Brain pericyte (primary cell): ENCODE results near the gene ANO3.
"Not testable (repeated sequence)": the region's sequence is repeated elsewhere in the genome, so short reads cannot be mapped to it uniquely, and the experiment has no call there.

Experiments used
- DNase-seq: peaks from one replicate; pipeline ENCODE4 v3.0.0-alpha.2; 2012; ENCODE audit warnings: low read depth, low spot score

The ANO3 gene

DNA sequence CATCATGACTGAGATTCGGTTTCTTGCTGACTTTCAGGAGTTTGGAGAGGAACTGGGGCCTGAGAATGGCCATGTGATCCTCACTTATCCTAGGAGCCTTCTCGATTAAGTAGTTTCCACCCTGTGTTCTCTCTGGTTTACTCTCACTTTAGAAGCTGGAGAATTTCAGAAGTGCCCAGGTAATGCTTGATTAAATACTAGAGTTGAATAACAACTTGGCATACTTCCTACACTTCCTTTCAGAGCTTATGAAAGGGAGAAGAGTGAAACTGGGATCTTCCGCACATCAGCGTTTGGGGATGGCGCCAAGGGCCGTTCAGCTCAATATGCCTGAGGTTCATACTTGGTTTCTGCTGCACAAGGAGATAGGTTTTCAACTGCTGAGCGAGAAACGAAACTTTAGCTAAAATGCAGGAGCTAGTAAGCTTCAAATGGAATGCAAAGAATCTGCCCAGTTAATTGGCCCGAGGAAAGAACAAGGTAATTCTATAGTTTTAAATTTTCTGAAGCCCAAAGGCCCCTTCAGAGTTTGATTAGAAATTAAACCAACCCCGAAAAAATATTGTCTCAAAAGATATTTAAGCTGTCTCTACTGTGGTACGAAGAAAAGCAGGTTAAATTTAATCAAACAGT, 241.0 kb downstream of the ANO3 start:
- no peak for DNase-seq

DNA sequence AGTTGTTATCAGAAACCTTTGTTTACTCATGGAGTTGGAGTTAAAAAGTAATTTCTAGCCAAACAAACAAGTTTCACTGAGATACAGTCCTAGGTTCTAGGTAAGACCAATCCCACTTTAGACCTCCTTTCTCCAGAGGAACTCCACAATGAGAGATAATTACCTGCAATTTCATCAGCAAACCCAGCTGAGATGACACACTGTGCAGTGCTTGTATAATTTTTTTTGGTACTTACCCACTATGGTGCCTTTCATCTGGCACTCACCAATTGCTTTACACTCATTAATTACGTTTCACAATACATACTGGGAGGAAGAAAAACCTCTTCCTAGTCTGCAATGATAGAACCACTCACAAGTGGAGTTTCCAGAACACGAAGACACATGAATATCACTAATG, 242.0 kb downstream of the ANO3 start:
- no peak for DNase-seq

DNA sequence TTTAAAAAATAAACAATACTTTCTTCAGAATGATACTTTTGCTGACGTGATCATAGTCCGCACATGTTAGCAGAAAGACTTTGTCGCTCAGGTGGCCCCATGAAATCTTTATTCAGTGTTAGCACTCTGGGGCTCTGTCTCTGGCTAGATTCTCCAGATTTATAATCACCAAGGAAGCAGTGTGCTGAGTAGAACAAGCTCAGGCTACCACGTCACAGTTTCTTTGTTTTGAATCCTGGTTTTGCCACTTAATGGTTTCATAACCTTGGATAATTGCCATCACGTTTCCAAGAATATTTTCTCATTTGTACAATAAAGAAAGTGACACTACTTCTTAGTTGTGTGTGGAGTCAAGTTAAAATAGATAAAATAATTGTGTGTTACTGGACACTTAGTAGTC, 244.0 kb downstream of the ANO3 start:
- no peak for DNase-seq

DNA sequence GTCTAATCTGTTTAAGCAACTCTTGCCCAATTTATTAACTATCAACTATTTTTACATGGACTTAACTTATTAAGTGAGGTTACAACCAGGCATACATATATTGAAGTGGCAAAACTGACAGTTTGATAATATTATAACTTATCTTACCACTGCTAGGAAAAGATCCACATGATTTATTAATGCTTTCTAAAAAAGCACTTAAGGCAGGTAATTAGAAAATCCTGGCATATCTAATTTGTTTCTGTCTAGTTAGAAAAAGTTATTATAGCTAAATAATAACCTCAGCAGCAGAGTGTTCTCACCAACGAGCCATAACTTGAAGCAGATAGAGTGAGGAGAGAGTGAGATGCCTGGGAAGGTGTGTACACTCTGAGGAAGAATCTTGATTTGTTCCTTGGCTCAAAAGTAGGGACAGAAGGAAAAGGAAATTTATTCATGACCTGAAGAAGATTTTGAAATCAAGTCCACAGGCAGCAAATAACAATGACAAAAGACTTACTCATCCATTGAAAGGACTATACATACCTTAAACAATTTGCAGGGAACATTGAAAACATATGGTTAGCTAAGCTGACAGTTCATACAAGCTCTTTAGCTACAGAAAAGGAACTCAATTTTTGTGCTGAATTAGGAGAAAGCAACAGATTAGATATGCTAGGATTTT, 247.2 kb downstream of the ANO3 start:
- DNase-seq, result no peak

DNA sequence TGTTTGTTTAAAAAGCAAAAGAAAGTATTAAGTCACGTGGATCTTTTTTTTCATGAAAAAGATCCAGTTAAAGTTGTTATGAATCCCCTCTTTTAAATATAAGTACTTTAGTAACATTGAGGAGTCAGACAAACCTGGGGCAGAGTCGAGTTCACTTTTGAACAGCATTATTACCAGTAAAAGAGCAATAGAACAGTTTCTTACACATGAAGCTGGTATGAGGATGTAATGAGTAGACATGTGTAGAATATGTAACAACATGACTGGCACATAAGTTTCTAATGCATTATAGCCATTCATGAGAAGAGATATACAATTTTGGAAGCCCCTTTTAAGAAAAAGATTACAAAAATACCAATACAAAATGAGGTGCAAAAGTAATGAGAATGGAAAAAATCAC, 247.8 kb downstream of the ANO3 start:
- no peak for DNase-seq

DNA sequence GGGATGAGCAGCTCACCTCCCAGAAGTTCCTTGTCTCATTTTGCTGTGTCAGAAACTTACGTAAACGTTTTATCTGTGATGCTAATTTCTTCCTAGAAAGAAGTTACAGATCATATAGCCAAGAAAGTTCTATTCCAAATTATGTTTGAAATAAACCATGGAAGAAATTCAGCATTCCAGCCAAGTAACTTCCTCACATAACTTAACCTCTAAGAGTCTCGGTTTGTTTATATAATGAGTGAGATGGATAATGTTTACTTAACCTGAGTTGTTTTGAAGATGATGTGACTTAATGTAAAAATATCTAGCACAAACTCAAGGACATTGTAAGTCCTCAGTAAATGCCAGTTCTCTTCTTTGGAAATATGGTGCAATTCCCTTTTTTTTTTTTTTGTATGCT, 249.0 kb downstream of the ANO3 start:
- DNase-seq, result no peak

DNA sequence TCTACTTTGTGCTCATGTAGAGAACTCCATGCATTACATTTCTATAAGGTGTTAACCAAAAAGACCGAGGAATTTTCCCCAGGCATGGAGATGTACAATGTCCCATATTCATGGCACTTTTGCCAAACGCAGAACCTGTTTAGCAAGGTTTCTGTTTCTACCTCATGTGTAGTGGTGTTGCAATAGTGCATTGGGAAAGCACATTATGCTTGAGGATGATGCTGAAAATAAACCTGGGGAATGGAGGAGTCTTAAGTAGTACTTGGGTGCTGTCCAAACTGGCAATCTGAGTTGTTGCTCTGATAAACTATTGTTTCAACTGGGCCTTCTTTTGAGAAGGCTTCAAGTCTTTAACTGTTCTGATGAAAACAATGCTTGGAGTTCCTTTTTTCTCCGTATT, 251.6 kb downstream of the ANO3 start:
- no peak for DNase-seq

DNA sequence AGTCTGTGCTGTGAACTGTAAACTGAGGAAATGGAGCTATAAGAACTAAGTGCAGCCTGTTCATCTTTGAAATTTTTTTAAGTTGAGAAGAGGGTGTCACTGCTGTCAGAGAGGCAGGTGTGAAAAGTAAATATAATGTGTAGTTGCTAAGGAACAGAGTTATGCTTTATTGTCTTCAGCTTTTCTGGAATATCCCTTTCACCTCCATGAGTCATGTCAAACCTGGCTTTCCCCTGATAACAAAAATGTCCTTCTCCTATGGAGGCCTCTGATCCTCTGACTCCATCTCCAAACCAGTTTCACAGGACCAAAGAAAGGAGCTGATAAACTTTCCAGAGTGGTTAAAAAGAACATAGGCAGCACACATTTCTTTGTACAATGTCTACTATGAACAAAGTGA, 252.9 kb downstream of the ANO3 start:
- no peak for DNase-seq

DNA sequence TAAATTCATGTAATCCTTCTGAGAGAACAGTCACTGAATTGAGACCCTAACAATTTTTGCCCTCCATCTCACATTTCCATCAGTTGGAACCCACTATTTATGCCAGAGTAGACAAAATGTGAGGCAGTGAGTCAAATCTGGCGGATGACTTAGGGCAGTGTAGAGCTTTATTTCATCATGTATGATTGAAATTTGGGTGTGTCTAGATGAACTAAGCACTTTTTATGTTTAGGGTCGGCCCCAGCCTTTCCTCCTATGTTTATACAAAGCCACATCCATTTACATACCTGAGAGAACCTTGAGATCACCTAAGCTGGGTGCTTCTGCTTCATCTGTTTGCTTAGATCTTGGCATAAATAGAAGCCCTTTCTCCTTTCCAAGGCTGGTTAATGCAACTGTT, 255.1 kb downstream of the ANO3 start:
- no peak for DNase-seq

DNA sequence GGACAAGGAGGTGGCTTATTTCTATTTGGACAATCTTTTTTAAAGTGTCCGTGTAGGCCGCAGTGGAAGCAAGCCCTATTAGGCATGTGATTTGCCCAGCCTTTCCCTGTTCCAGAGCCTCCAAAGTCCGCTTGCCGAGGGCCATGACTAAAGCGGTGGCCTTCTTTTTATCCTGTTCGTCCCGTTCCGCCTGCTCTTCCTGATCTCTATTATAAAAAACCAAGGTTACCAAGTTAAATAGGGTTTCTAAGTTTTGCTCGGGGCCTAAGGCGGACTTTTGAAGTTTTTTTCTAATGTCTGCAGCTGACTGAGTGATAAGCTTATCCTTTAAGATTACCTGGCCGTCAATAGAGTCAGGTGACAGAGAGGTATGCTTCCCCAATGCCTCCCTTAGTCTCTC, 261.8 kb downstream of the ANO3 start:
- no peak for DNase-seq

DNA sequence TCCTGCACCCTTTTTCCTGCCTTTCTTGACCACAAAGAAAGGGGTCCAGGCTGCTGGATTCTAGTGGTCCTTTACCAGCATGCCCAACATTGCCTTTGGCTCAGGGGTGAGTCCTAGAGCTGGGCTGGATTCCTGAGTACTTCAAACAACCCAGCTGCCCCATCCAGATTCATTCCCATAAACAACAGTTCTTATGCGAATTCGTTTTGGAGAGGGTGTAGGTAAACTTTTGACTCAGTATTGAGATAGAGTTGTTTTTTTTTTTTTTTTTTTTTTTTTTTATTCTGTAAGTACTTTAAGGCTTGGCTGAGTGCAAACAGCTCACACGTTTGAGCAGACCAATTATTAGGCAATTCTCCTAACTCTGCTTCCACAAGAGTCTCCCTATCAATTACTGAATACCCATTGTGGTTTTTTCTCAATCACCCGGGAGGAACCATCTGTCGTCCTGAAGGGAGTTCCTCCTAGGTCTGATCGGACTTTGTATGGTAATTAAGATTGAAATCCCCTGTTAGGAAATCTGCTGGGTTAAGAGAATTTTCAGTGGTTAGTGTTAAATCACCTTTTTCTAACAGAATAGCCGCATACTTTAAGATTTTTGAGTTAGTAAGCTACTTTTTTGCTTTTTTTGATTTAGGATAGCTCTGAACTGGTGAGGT, 263.4 kb downstream of the ANO3 start:
- not testable (repeated sequence) for DNase-seq

DNA sequence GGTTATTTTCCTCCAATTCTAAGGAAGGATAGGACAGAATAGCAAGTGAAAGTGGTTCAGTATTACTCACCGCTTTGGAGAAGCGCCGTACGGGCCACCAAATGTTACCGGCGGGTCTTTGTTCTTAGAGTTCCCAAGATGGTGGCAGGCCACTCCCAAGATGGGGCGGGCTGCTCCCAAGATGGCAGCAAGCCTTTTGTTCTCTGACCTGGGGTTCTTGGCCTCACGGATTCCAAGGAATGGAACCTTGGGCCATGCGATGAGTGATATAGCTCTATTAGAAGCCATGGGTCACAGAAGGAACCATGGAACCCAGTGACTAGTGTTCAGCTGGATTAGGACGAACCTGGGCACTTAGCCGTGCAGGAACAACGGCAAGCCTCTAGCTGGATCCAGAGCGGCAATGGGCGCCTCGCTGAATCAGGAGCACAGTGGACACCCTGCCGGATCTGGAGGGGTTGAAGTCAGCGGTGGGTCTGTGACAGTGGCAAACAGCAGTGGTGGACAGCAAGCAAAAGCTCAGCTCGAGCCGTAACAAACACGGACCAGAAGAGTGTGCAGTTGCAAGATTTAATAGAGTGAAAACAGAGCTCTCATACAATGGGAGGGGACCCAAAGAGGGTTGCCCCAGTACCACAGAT, 265.2 kb downstream of the ANO3 start:
- not testable (repeated sequence) for DNase-seq

DNA sequence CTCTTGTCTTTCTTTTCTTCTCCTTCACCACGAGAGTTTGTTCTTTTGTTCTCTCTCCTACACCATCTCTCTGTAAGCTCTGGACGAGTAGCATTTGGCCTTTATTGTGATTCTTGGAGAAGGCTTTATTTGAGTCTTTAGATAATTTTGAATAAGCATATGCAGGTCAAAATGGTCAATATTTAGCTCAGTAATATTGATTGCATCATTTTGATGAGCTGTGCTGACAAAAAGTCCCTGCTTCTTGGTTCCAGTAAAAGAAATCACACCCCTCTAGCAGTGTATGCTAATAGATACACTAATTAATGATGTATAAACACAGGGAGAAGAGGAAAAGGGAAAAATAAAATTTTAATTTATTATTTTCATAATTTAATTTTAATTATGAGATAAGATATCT, 266.0 kb downstream of the ANO3 start:
- no peak for DNase-seq

DNA sequence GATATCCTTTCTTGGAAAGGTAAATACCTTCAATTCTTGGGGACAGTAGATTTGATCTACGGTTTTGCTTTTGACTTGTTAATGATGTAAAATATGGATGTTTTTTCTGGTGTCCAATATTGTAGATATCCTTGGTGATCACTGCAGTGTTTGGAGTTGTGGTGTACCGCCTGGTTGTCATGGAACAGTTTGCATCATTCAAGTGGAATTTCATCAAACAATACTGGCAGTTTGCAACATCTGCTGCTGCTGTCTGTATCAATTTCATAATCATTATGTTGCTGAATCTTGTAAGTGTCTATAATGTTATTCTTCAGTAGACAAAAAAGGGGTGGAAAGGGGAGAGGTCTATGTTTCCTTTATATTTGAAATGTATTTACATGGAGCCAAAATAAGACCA, 267.5 kb downstream of the ANO3 start:
- peak; percentile 30 for DNase-seq

DNA sequence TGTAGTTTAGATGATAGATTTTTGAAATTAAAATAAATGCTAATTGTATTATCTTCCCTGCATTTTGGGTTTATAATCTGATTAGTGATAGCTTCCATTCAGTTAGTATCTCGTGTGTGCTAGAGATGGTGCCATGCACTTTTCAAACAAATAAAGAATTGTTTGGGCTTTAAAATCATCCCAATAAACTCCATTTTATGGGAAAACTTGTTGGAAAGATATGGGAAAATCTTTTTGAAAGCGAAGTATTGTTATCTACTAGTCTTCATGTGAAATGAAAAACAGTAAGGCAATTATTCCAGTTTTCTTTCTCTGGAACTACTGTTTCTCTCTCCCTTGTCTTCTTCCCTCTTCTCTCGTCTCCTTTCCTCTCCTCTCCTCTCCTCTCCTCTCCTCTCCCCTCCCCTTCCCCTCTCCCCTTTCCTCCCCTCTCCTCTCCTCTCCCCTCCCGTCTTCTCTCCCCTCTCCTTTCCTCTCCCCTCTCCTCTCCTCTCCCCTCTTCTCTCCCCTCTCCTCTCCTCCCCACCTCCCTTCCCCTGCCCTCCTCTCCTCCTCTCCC, 268.0 kb downstream of the ANO3 start:
- DNase-seq, result no peak

DNA sequence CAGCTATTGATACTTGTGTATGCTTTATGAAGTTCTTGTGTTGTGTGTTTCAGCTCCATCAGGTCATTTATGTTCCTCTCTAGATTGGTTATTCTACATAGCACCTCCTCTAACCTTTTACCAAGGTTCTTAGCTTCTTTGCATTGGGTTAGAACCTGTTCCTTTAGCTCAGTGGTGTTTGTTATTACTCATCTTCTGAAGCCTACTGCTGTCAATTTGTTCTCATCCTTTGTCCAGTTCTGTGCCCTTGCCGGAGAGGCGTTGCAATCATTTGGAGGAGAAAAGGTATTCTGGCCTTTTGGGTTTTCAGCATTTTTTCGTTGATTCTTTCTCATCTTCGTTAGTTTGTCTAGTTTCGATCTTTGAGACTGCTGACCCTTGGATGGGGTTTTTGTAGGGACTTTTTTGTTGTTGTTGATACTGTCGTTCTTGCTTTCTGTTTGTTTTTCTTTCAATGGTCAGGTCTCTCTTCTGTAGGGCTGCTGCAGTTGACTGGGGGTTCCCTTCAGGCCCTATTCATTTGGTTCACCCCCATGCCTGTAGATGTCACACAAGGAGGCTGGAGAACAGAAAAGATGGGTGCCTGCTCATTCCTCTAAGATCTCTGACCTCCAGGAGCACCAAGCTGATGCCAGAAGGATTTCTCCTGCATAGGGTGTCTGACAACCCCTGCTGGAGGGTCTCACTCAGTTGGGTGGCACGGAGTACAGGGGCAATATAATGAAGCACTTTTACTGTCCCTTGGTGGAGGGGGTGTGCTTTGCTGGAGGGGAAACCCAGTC, 276.0 kb downstream of the ANO3 start:
- no peak for DNase-seq

DNA sequence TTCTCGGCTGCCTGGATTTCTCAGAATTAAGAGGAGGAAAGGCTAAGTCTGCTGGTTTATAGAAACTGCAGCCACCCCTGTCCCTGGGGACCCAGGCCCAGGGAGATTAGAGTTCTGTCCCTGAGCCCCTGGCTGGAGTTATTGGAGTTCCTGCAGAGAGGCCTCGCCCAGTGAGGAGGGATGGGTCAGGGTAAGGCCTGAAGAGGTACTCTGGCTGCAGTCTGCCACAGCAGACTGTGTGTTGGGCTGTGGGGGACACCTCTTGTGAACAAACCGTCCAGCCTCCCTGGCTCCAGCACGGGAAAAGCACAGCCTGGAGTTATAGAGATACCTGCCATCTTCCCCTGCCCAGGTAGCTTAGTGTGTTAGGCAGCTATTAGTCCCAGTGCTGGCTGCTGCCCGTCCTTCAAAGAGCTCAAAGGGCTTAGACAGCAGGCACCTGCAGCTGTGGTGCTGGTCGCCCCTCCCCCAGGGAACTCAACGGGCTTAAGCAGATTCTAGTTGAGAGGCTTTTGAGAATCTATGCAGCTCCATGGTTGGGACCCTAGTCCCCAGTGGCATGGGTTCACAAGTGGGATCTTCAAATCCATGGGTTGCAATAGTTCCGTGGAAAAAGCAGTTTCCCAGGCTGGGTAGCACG, 276.7 kb downstream of the ANO3 start:
- no peak for DNase-seq

DNA sequence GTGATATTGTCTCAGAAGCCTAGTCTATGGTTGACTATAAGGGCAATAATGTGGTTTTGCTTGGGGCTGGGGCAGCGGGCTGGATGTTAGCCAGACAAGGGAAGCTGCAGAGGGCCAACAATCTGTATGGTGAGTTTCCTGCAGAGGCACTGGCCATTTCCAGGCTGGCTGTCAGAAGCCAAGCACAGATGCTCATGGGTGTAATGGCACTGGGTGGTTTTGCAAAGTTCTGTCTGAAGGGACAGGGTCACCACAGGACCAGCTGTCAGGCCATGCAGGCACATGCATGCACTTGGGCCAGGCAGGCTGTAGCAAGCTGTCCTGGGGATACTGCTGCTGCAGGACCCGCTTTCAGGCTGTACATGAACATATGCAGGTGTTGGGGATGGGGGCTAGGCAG, 281.8 kb downstream of the ANO3 start:
- no peak for DNase-seq

DNA sequence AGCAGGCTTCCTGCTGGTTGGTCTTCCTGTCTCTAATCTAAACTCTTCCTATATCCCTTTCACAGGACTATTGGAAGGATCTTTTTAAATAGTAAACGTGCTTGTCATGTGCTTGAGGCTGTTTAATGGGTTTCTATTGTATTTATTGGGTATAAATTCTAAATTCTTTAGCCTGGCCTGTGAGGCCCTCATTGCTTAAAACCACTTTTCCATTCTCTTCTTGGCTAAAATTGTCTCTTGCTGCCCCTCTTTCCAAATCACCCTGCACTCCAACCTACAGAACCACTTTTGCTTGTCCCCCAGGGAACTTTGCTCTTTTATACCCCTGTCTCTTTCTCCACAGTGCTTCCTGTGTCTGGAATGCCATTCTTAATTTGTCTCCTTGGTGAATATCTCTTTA, 286.5 kb downstream of the ANO3 start:
- no peak for DNase-seq

DNA sequence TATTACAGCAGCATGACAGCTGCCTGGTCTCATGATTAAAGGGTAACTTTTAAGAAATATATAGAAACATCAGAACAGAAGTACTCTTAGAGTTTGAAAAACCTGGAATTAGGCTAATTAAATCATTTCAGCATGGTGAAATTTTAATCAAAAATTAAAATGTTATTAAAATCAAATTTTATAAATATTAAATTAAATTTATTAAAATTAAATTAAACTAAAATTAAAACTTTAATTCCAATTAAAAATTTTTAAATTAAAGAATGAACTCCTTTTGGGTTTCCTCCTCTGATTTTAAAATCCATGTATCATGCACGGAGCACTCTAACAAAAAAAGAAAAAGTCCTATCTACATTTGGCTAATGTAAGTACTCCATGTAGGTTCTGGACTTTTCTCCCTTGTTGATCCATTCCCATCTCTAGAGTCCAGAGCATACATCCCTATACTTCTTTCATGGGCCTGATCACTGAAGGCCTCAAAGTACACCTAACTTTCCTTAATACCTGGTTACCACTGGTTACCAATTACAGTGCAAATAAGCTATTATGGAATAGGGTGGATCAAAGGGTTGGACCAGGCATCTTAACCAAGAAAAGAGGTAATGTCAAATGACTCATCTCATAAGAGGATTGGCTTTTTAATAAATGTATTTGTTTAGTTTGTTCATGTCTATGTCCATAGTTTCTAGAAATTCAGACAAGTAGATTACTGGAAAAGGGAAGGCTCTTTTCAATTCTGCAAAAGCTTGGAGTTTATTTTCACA, 288.5 kb downstream of the ANO3 start:
- no peak for DNase-seq
